ENCODE results near the gene SIRPB2. TPM values are rescaled to one million over a fixed set of nuclear protein-coding genes. Genes with fewer than 3 reads are reported as not detected.

The SIRPB2 gene
- total and polyA plus RNA-seq, 10 of the 15 experiments (the other 5 are each of a cell fraction or from before 2014, with no cell fraction given): not detected

DNA sequence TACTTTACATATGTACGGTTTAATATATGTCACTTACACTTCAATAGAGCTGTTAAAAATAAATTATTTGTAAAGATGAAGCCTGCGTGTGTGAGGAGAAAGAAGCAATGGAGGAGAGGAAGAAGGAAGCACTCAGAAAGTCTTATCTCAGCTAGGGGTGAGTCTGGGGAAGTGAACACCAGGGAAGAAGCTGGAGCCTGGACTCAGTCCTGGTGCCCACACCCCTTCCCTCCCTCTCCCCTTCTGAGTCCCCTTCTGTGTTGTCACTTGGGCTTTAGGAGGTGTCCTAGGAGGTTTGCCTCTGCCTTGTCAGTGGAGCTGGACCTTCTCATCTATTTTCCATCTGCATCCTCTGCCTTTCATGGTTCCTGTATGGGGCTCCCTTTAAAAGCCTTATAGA lies 1.9 kb downstream of the SIRPB2 start:
- POLR2A ChIA-PET: no interaction called here
- 40% methylated on average over 2 of the region's 2 CpGs for WGBS (ENCODE audit: insufficient coverage, insufficient replicate concordance, low lambda C conversion rate, missing lambda C conversion rate)
- CTCF ChIA-PET: interaction anchor here (1.1 to 4.2 kb wide), 2 partner anchors 14 to 251 kb away, joined by 3 to 28 read pairs; no protein-coding TSS in a partner anchor
- BruUV-seq (replicated peaks): no TSS peak
- no peak overlapping the region for H3K27ac ChIP-seq (ENCODE audit: control insufficient read depth, insufficient read depth)
- TF ChIP-seq, protein P1, sequence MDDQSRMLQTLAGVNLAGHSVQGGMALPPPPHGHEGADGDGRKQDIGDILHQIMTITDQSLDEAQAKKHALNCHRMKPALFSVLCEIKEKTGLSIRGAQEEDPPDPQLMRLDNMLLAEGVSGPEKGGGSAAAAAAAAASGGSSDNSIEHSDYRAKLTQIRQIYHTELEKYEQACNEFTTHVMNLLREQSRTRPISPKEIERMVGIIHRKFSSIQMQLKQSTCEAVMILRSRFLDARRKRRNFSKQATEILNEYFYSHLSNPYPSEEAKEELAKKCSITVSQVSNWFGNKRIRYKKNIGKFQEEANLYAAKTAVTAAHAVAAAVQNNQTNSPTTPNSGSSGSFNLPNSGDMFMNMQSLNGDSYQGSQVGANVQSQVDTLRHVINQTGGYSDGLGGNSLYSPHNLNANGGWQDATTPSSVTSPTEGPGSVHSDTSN (IDR thresholded peaks at IDR 0.05; ENCODE audit: insufficient replicate concordance, low read depth, low read length): no peak
- TF ChIP-seq BRCA1 (IDR thresholded peaks at IDR 0.05; ENCODE audit: low read depth, low read length) (no peak), TCF12 (IDR thresholded peaks at IDR 0.05; ENCODE audit: low read depth, low read length) (no peak)
- no peaks in the 10 kb centered on the region for H3K36me3 ChIP-seq (ENCODE audit: control insufficient read depth in 2 of 2, insufficient read depth in 2 of 2, low read length in 1 of 2)
- in situ Hi-C loops (cut with MboI): no loop called here
- ATAC-seq: no peak
- SMC1A ChIA-PET (ENCODE audit: uncharacterized antibody, unreplicated experiment): interaction anchor here (2.0 kb wide), 1 partner anchor 15 kb away, joined by 5 read pairs; no protein-coding TSS in a partner anchor
- H3K9me3 ChIP-seq (replicated peaks; ENCODE audit: control insufficient read depth, insufficient read depth, low read length): no peaks in the 10 kb centered on the region; the same call in 2 of the 3 replicates
- DNase-seq (ENCODE audit: low read depth, low spot score): no peak
- H2AFZ ChIP-seq (ENCODE audit: control insufficient read depth, low read depth, low read length): no peak overlapping the region
- intact Hi-C loops (cut with micrococcal nuclease; ENCODE audit: unreplicated experiment): no loop called here
- RAD21 ChIA-PET (ENCODE audit: unreplicated experiment): no interaction called here
- no peak for FAIRE-seq
- no peaks in the 10 kb centered on the region; the same call in 1 of the 2 replicates for H3K4me1 ChIP-seq (ENCODE audit: control insufficient read depth, insufficient read depth, low read length)
- no peak overlapping the region for H3K4me2 ChIP-seq (ENCODE audit: control insufficient read depth, insufficient read depth)
- H3K4me3 ChIP-seq: no peak overlapping the region
- H4K20me1 ChIP-seq (ENCODE audit: control insufficient read depth, insufficient read depth): no peaks in the 10 kb centered on the region
- H3K9ac ChIP-seq (ENCODE audit: control insufficient read depth, insufficient read depth, low read length): no peak overlapping the region
- no peaks in the 10 kb centered on the region for H3K79me2 ChIP-seq (ENCODE audit: control insufficient read depth, insufficient read depth, low read length)
- H3K27me3 ChIP-seq (replicated peaks in 1 of 2; ENCODE audit: control insufficient read depth in 2 of 2, insufficient read depth in 2 of 2, low read length in 1 of 2): peaks cover 0 to 2% of the 10 kb centered on the region in 2 experiments; a peak in 1 of 4 replicates

DNA sequence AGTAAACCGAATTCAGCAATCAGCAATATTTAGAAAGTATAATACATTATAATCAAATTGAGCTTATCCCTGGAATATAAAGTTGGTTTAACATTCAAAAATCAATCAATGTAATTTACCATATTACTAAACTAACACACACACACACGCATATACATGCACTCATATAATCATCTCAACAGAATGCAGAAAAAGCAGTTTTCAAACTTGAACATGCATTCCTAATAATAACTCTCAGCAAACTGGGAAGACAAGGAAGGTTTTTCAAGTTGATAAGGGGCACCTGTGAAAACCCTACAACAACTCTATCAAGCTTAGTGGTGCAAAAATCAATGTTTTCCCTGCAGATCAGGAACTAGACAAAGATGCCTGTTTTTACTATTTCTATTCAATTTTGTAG lies 4.7 kb downstream of the SIRPB2 start:
- 58% methylated on average over 2 of the region's 2 CpGs for WGBS (ENCODE audit: insufficient coverage, insufficient replicate concordance, low lambda C conversion rate, missing lambda C conversion rate)
- FAIRE-seq: no peak
- Histone ChIP-seq H3K36me3 (ENCODE audit: control insufficient read depth in 2 of 2, insufficient read depth in 2 of 2, low read length in 1 of 2) (no peaks in the 10 kb centered on the region), H3K4me2 (ENCODE audit: control insufficient read depth, insufficient read depth) (no peak overlapping the region), H3K4me1 (ENCODE audit: control insufficient read depth, insufficient read depth, low read length) (no peaks in the 10 kb centered on the region), H2AFZ (ENCODE audit: control insufficient read depth, low read depth, low read length) (no peak overlapping the region), H3K27ac (ENCODE audit: control insufficient read depth, insufficient read depth) (no peak overlapping the region), H4K20me1 (ENCODE audit: control insufficient read depth, insufficient read depth) (no peaks in the 10 kb centered on the region), H3K9me3 (replicated peaks; ENCODE audit: control insufficient read depth, insufficient read depth, low read length) (no peaks in the 10 kb centered on the region), H3K79me2 (ENCODE audit: control insufficient read depth, insufficient read depth, low read length) (no peaks in the 10 kb centered on the region), H3K4me3 (no peak overlapping the region), H3K9ac (ENCODE audit: control insufficient read depth, insufficient read depth, low read length) (no peak overlapping the region), H3K27me3 (replicated peaks in 1 of 2; ENCODE audit: control insufficient read depth in 2 of 2, insufficient read depth in 2 of 2, low read length in 1 of 2) (peaks cover 0 to 2% of the 10 kb centered on the region in 2 experiments; a peak in 1 of 4 replicates)
- no TSS peak for BruUV-seq (replicated peaks)
- ChIA-PET POLR2A (interaction anchor here (1.5 kb wide), 1 partner anchor 261 kb away, joined by 3 read pairs; no protein-coding TSS in a partner anchor), CTCF (interaction anchor here (0.6 to 2.2 kb wide), 4 partner anchors 12 to 278 kb away, joined by 3 to 9 read pairs (median 3); no protein-coding TSS in a partner anchor), RAD21 (ENCODE audit: unreplicated experiment) (interaction anchor here (0.6 to 1.5 kb wide), 2 partner anchors 17 to 611 kb away, joined by 3 read pairs; no protein-coding TSS in a partner anchor), SMC1A (ENCODE audit: uncharacterized antibody, unreplicated experiment) (interaction anchor here (1.1 kb wide), 1 partner anchor 20 kb away, joined by 3 read pairs; the partner anchor contains the start of gene NSFL1C)
- ATAC-seq: no peak
- in situ Hi-C loops (cut with MboI): no loop called here
- intact Hi-C loops (cut with micrococcal nuclease; ENCODE audit: unreplicated experiment): no loop called here
- no peak for DNase-seq (ENCODE audit: low read depth, low spot score)
- TF ChIP-seq, protein P2, sequence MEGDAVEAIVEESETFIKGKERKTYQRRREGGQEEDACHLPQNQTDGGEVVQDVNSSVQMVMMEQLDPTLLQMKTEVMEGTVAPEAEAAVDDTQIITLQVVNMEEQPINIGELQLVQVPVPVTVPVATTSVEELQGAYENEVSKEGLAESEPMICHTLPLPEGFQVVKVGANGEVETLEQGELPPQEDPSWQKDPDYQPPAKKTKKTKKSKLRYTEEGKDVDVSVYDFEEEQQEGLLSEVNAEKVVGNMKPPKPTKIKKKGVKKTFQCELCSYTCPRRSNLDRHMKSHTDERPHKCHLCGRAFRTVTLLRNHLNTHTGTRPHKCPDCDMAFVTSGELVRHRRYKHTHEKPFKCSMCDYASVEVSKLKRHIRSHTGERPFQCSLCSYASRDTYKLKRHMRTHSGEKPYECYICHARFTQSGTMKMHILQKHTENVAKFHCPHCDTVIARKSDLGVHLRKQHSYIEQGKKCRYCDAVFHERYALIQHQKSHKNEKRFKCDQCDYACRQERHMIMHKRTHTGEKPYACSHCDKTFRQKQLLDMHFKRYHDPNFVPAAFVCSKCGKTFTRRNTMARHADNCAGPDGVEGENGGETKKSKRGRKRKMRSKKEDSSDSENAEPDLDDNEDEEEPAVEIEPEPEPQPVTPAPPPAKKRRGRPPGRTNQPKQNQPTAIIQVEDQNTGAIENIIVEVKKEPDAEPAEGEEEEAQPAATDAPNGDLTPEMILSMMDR (IDR thresholded peaks at IDR 0.05 in 2 of 3, conservative IDR thresholded peaks at IDR 0.05 in 1 of 3; ENCODE audit: control insufficient read depth in 2 of 3, extremely low read depth in 1 of 3, insufficient read depth in 1 of 3, low read depth in 3 of 3, low read length in 3 of 3): no peak
- no peak for TF ChIP-seq RAD51 (IDR thresholded peaks at IDR 0.05)
- no peak for TF ChIP-seq NFYB (IDR thresholded peaks at IDR 0.05; ENCODE audit: insufficient read depth, low read depth, low read length)
- no peak for TF ChIP-seq EED (IDR thresholded peaks at IDR 0.05; ENCODE audit: low read depth)
- no peak for TF ChIP-seq FOS (IDR thresholded peaks at IDR 0.05; ENCODE audit: borderline replicate concordance, extremely low read depth, insufficient read length)
- no peak for TF ChIP-seq MTA2 (IDR thresholded peaks at IDR 0.05; ENCODE audit: low read depth)
- no peak for TF ChIP-seq FOXK2 (IDR thresholded peaks at IDR 0.05)
- no peak for TF ChIP-seq LARP7 (IDR thresholded peaks at IDR 0.05)
- TF ChIP-seq, protein P3, sequence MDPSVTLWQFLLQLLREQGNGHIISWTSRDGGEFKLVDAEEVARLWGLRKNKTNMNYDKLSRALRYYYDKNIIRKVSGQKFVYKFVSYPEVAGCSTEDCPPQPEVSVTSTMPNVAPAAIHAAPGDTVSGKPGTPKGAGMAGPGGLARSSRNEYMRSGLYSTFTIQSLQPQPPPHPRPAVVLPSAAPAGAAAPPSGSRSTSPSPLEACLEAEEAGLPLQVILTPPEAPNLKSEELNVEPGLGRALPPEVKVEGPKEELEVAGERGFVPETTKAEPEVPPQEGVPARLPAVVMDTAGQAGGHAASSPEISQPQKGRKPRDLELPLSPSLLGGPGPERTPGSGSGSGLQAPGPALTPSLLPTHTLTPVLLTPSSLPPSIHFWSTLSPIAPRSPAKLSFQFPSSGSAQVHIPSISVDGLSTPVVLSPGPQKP (IDR thresholded peaks at IDR 0.05; ENCODE audit: low read depth, low read length): no peak
- no peak for TF ChIP-seq RB1 (IDR thresholded peaks at IDR 0.05; ENCODE audit: borderline replicate concordance)
- TF ChIP-seq SP1 (IDR thresholded peaks at IDR 0.05; ENCODE audit: low read depth, low read length): no peak

Measured in GM12878 (cell line).